Fibroblast of pulmonary artery (primary cell): ENCODE data around the gene FKRP.

Experiments
- DNase-seq: peaks from one replicate; pipeline ENCODE4 v3.0.0-alpha.2; 2010; ENCODE audit warnings: low read depth
- H3K4me3 ChIP-seq: replicated peaks from 2 replicates; pipeline ENCODE4 v1.5.1; 2011; ENCODE audit warnings: low read depth, mild to moderate bottlenecking, control low read depth, low read length, moderate library complexity
- TF ChIP-seq, protein P1 (sequence below): IDR thresholded peaks from 2 replicates; pipeline ENCODE4 v1.5.1; 2011; ENCODE audit warnings: mild to moderate bottlenecking, control low read depth, low read length, inconsistent platforms; ENCODE audit errors: missing control alignments

The FKRP gene

DNA sequence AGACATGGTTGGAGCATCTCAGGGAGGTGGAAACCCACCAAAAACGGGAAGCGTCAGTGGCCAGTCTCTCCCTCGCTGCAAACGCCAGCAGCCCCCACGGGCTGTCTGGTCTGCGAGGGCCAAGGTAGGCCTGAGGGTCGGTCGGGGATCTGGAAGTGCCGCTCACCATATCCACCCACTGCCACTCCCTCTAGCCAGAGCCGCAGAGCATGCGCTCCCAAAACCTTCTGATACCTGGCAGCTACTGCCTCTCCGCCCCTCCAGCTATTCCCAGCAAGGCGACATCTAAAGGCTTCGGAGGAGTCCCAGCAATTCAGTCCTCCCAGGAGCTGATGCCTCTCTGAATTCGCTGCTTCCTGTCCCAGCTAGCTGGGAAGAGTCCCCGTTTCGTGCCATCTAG lies 4.4 kb upstream of the FKRP start:
- no peak overlapping the region for H3K4me3 ChIP-seq
- DNase-seq = no peak
- TF ChIP-seq, protein P1, sequence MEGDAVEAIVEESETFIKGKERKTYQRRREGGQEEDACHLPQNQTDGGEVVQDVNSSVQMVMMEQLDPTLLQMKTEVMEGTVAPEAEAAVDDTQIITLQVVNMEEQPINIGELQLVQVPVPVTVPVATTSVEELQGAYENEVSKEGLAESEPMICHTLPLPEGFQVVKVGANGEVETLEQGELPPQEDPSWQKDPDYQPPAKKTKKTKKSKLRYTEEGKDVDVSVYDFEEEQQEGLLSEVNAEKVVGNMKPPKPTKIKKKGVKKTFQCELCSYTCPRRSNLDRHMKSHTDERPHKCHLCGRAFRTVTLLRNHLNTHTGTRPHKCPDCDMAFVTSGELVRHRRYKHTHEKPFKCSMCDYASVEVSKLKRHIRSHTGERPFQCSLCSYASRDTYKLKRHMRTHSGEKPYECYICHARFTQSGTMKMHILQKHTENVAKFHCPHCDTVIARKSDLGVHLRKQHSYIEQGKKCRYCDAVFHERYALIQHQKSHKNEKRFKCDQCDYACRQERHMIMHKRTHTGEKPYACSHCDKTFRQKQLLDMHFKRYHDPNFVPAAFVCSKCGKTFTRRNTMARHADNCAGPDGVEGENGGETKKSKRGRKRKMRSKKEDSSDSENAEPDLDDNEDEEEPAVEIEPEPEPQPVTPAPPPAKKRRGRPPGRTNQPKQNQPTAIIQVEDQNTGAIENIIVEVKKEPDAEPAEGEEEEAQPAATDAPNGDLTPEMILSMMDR = no peak

GRCh38 chr19:46742926-46743480 lies 2.9 kb upstream of the FKRP start:
- TF ChIP-seq, protein P1 = no peak
- DNase-seq = no peak
- no peak overlapping the region for H3K4me3 ChIP-seq

GRCh38 chr19:46744005-46744691 lies 1.7 kb upstream of the FKRP start:
- H3K4me3 ChIP-seq = peak overlapping the region; percentile 12

GRCh38 chr19:46745030-46745429 lies 827 bp upstream of the FKRP start:
- peak overlapping the region; percentile 74 for H3K4me3 ChIP-seq
- DNase-seq = no peak
- TF ChIP-seq, protein P1 = no peak

More at GRCh38 chr19:46744005-46744691, 1.7 kb upstream of the FKRP start:
- DNase-seq = no peak
- TF ChIP-seq, protein P1 = no peak

DNA sequence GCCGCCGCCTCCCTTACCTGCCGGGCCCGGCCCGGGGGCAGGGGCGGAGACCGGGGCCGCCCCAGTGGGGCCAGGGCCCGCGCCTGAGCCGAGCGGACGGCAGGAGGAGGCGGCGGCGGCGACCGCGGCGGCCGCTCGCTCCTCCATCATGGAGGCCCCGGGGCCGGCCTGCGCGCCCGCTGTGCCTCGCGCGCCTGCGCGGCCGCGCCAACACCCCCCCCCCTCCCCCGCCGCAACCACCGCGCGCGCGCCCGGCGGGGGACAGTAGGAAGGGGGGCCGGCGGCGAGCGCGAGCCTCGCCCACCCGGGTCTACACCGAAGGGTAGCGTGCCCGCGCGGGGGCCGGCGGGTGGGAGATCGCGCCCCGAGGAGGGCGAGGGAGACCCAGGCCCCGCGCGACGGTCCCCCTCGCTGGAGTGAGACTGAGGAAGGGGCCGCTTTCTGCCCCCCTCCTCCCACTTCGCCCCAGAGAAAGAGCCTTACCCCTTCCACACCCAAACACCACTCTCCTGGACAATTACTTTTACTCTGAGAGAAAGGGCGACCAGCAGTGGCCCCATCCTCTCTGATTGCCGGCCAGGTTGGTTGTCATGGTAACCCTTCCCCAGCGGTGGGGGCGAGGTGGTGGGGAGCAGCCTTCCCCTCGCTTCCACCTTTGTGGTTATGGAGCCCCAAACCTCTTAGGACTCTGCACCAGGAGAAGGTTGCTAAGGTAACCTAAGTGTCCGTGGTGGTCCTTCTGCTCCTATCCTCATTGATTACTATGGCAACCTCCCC lies 612 bp downstream of the FKRP start, which contains the start of gene STRN4:
TSS of gene STRN4 (minus strand) at position 170 of the 777 bp plus-strand sequence. CDS start at position 150, 20 bp downstream.
- H3K4me3 ChIP-seq = peak within 1 kb of the TSS; percentile 74
- no peak for DNase-seq
- TF ChIP-seq, protein P1 = no peak

GRCh38 chr19:46748325-46749109 lies 2.7 kb downstream of the FKRP start:
- no peak overlapping the region for H3K4me3 ChIP-seq
- peak; percentile 79 for DNase-seq
- TF ChIP-seq, protein P1 = peak; percentile 90
